Thoracic aorta (tissue), 2 donors: ENCODE measurements around the gene IFT43. TPM values are rescaled to one million over a fixed set of nuclear protein-coding genes. Genes with fewer than 3 reads are reported as not detected.

Source experiments
- ATAC-seq: fragments of 150-250 bp; one replicate; pipeline ENCODE4 v1.8.0; 2017; ENCODE audit warnings: low read depth; ENCODE audit not compliant: insufficient number of reproducible peaks, low FRiP score
- DNase-seq: peaks from one replicate; pipeline ENCODE4 v3.0.0-alpha.2; 2020; ENCODE audit warnings: low spot score
- H3K27ac ChIP-seq, 2 donors: fragments of 200-600 bp; sonication (generic); 1 replicate in 1 of 2; 2 replicates in 1 of 2; pipeline ENCODE4 v1.5.1; 2016; ENCODE audit warnings: mild to moderate bottlenecking in 2 of 2, moderate library complexity in 2 of 2
- H3K27me3 ChIP-seq: fragments of 200-600 bp; sonication (generic); replicated peaks from 2 replicates; pipeline ENCODE4 v1.6.0; 2016; ENCODE audit warnings: mild to moderate bottlenecking; ENCODE audit not compliant: insufficient read depth
- H3K36me3 ChIP-seq: fragments of 200-600 bp; sonication (generic); one replicate; pipeline ENCODE4 v1.5.1; 2016
- H3K4me1 ChIP-seq, 2 donors: fragments of 200-600 bp; sonication (generic); 1 replicate in 1 of 2; 2 replicates in 1 of 2; pipeline versions ENCODE4 v1.5.1 to v1.6.0; 2016; ENCODE audit warnings: low read depth in 2 of 2, mild to moderate bottlenecking in 1 of 2; ENCODE audit not compliant: control insufficient read depth in 1 of 2
- H3K4me3 ChIP-seq: fragments of 200-600 bp; sonication (generic); 2 replicates; pipeline ENCODE4 v1.5.1; 2016; ENCODE audit warnings: mild to moderate bottlenecking
- H3K9me3 ChIP-seq: fragments of 200-600 bp; sonication (generic); 2 replicates; pipeline ENCODE4 v1.5.1; 2016
- CTCF ChIP-seq: fragments of 200-600 bp; sonication (generic); IDR thresholded peaks from one replicate; pipeline ENCODE4 v1.5.1; 2019; ENCODE audit warnings: antibody characterized with exemption
- total RNA-seq, 2 donors: library from RNA; depleted of rRNA; stranded (reverse); fragments of >200 nt; gene quantifications; one replicate each; pipeline versions ENCODE4 v1.1.0 to v1.2.3, GENCODE V29; 2016

IFT43 gene
- total RNA-seq, 2 donors from 2014 or later = 27.5 to 80.8 TPM

DNA sequence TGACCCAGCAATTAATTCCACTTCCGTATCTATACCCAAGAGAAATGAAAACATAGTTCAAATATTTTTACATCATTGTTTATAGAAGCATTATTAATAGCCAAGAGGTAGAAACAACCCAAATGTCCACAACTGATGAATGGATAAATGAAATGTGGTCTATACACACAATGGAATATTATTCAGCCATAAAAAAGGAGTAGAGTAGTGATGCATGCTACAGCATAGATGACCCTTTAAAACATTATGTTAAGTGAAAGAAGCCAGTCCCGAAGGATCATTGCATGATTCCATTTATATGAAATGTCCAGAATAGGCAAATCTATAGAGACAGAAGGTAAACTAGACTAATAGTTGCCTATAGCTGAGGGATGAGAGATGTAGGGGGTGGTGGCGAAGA is 33.1 kb upstream of the IFT43 start:
- DNase-seq = no peak
- Histone ChIP-seq H3K36me3 (no peaks in the 10 kb centered on the region), H3K27ac (no peak overlapping the region), H3K27me3 (no peaks in the 10 kb centered on the region), H3K9me3 (no peaks in the 10 kb centered on the region), H3K4me1 (no peaks in the 10 kb centered on the region), H3K4me3 (no peak overlapping the region)
- ATAC-seq = no peak
- no peak for TF ChIP-seq CTCF

DNA sequence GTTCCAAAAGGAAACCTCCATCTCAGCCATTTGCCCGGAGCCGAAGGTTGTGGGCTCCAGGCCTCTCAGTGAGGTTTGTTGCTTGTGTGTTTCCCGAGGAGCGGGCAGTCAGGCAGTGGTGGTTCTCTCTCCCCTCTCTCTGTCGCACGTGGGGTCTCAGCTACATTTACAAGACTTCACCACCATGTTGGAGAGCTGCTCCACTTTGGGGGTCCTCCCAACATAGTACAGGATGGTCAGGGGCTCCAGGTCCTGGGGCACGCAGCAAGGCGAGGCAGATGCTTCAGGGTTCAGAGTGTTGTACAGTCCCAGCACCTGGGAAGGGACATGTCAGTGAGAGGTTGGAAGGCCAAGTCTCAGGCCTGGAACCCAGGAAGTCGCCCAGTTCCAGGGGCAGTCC is 26.5 kb upstream of the IFT43 start:
- no peak overlapping the region for H3K4me3 ChIP-seq
- ATAC-seq = no peak
- H3K36me3 ChIP-seq = peaks cover 35% of the 10 kb centered on the region
- no peak overlapping the region for H3K27ac ChIP-seq
- H3K4me1 ChIP-seq = no peaks in the 10 kb centered on the region
- TF ChIP-seq CTCF = no peak
- no peak for DNase-seq
- no peaks in the 10 kb centered on the region for H3K9me3 ChIP-seq
- no peaks in the 10 kb centered on the region for H3K27me3 ChIP-seq

GRCh38 chr14:75960231-75960630 is 25.3 kb upstream of the IFT43 start:
- TF ChIP-seq CTCF = no peak
- ATAC-seq = no peak
- peaks cover 41% of the 10 kb centered on the region for H3K36me3 ChIP-seq
- no peaks in the 10 kb centered on the region for H3K4me1 ChIP-seq
- DNase-seq = no peak
- H3K4me3 ChIP-seq = no peak overlapping the region
- H3K9me3 ChIP-seq = no peaks in the 10 kb centered on the region
- no peaks in the 10 kb centered on the region for H3K27me3 ChIP-seq
- no peak overlapping the region for H3K27ac ChIP-seq

DNA sequence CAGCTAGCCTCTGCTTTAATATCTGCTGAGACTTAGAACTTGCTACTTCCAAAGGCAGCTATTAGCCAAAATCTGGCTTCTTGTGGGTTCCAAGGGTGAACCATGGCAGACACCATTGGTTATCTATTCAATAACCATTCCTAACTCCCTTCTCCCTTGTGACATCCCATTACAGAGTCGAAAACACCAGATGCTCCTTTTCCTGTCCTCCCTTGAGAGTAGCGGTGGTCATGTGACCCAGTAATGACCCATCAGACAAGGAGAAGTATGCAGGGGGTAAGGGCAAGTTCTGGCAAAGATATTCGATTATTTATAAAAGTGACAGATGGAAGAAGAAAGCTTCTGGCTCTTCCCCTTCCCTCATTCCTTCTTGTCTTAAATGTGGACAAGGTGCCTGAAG is 23.9 kb upstream of the IFT43 start:
- H3K36me3 ChIP-seq = peaks cover 44% of the 10 kb centered on the region
- no peak for ATAC-seq
- H3K9me3 ChIP-seq = no peaks in the 10 kb centered on the region
- H3K4me3 ChIP-seq = no peak overlapping the region
- no peaks in the 10 kb centered on the region for H3K27me3 ChIP-seq
- no peak overlapping the region for H3K27ac ChIP-seq
- no peak for TF ChIP-seq CTCF
- DNase-seq = no peak
- H3K4me1 ChIP-seq = no peaks in the 10 kb centered on the region

DNA sequence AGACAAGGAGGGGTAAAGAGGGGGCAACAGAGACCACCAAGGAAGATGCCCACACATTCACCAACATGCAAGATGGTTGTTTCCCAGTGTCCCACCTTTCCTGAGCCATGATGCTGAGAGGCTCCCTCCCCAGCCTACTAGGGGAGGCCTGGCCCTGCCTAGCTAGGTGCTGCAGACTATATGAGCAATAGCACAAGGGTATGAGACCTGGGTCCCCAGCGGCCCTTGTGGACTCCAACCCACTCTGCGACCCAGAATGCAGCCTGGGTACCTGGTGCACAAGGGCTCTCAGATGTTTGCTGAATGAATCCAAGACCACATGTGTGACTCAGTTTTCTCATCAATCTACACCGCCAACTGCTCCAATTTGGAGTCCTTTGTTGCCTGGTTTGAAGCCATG is 17.7 kb upstream of the IFT43 start:
- no peak for ATAC-seq
- peaks cover 0 to 23% of the 10 kb centered on the region in 2 donors for H3K4me1 ChIP-seq
- peaks cover 24% of the 10 kb centered on the region for H3K36me3 ChIP-seq
- H3K9me3 ChIP-seq = no peaks in the 10 kb centered on the region
- TF ChIP-seq CTCF = no peak
- H3K4me3 ChIP-seq = no peak overlapping the region
- no peaks in the 10 kb centered on the region for H3K27me3 ChIP-seq
- no peak for DNase-seq
- no peak overlapping the region for H3K27ac ChIP-seq
